Fibroblast of lung (primary cell): ENCODE data around the gene CRTAP. TPM values are rescaled to one million over a fixed set of nuclear protein-coding genes. Genes with fewer than 3 reads are reported as not detected.

Experiments used
- DNase-seq, 2 donors: peaks; one replicate each; pipeline versions ENCODE4 v3.0.0 to v3.0.0-alpha.2; 2010; ENCODE audit warnings: low read depth in 2 of 2
- H2AFZ ChIP-seq: 2 replicates; pipeline ENCODE4 v1.5.1; 2012; ENCODE audit warnings: low read length, control low read depth, inconsistent platforms
- H3K27ac ChIP-seq: 2 replicates; pipeline ENCODE4 v1.5.1; 2011; ENCODE audit warnings: low read length, control low read depth; ENCODE audit not compliant: insufficient read depth
- H3K27me3 ChIP-seq: 2 replicates; pipeline ENCODE4 v1.5.1; 2011; ENCODE audit warnings: mild to moderate bottlenecking, low read length; ENCODE audit not compliant: control insufficient read depth, insufficient read depth
- H3K36me3 ChIP-seq: 2 replicates; pipeline ENCODE4 v1.5.1; 2011; ENCODE audit warnings: low read length; ENCODE audit not compliant: control insufficient read depth, insufficient read depth
- H3K4me1 ChIP-seq: 2 replicates; pipeline ENCODE4 v1.5.1; 2011; ENCODE audit warnings: low read length; ENCODE audit not compliant: control insufficient read depth, insufficient read depth; ENCODE audit errors: extremely low read depth
- H3K4me2 ChIP-seq: 2 replicates; pipeline ENCODE4 v1.5.1; 2011; ENCODE audit warnings: low read length, control low read depth; ENCODE audit not compliant: insufficient read depth; ENCODE audit errors: extremely low read depth
- H3K4me3 ChIP-seq, 4 experiments: fragments of 200-600 bp in 1 of 4; sonication (generic) in 1 of 4; replicated peaks in 1 of 4; 2 replicates each; pipeline ENCODE4 v1.5.1; 2011 to 2016; ENCODE audit warnings: low read length in 4 of 4, low read depth in 3 of 4, mild to moderate bottlenecking in 3 of 4, control low read depth in 2 of 4, inconsistent platforms in 1 of 4, mixed read lengths in 1 of 4; ENCODE audit not compliant: insufficient read depth in 1 of 4; ENCODE audit errors: control extremely low read depth in 1 of 4
- H3K79me2 ChIP-seq: 2 replicates; pipeline ENCODE4 v1.5.1; 2012; ENCODE audit warnings: mild to moderate bottlenecking, low read length, inconsistent platforms; ENCODE audit not compliant: control insufficient read depth, insufficient read depth
- H3K9ac ChIP-seq: 2 replicates; pipeline ENCODE4 v1.5.1; 2011; ENCODE audit warnings: mild to moderate bottlenecking, low read length, control low read depth; ENCODE audit not compliant: insufficient read depth
- H3K9me3 ChIP-seq: 2 replicates; pipeline ENCODE4 v1.5.1; 2012; ENCODE audit warnings: low read depth, low read length; ENCODE audit not compliant: control insufficient read depth, insufficient read depth
- H4K20me1 ChIP-seq: 2 replicates; pipeline ENCODE4 v1.5.1; 2011; ENCODE audit warnings: low read length; ENCODE audit not compliant: control insufficient read depth, insufficient read depth; ENCODE audit errors: extremely low read depth
- CTCF ChIP-seq, 2 donors: IDR thresholded peaks in 1 of 2; conservative IDR thresholded peaks in 1 of 2; 1 replicate in 1 of 2; 2 replicates in 1 of 2; pipeline ENCODE4 v1.5.1; 2011 to 2012; ENCODE audit warnings: low read length in 2 of 2, control low read depth in 1 of 2, inconsistent platforms in 1 of 2, low read depth in 1 of 2, mild to moderate bottlenecking in 1 of 2
- EZH2 ChIP-seq: IDR thresholded peaks from 2 replicates; pipeline ENCODE4 v1.5.1; 2012; ENCODE audit warnings: low read length, control low read depth, mild to moderate bottlenecking; ENCODE audit errors: missing control alignments
- polyA plus RNA-seq, 2 donors: library from polyadenylated mRNA; depleted of rRNA in 1 of 2; stranded (reverse) in 1 of 2; unstranded in 1 of 2; fragments of >200 nt; gene quantifications; 2 replicates each; pipeline ENCODE4 v1.2.1, GENCODE V29; 2011 to 2012; ENCODE audit warnings: missing spikeins in 1 of 2
- total RNA-seq: library from RNA; depleted of rRNA; stranded (reverse); fragments of >200 nt; gene quantifications from 2 replicates; pipeline ENCODE4 v1.2.1, GENCODE V29; 2014

CRTAP gene
- total and polyA plus RNA-seq, 2 donors (not counting 1 experiment from before 2014, with no cell fraction given): 318 to 332 TPM

- TF ChIP-seq CTCF (conservative IDR thresholded peaks at IDR 0.05 in 1 of 2, IDR thresholded peaks at IDR 0.05 in 1 of 2; ENCODE audit: low read depth in 1 of 2, low read length in 2 of 2): no peak
- no peak for TF ChIP-seq EZH2
- H3K4me1 ChIP-seq: no peaks in the 10 kb centered on the region
- no peak overlapping the region for H2AFZ ChIP-seq
- no peaks in the 10 kb centered on the region for H3K27me3 ChIP-seq
- H3K9me3 ChIP-seq: no peaks in the 10 kb centered on the region
- no peak overlapping the region for H3K4me3 ChIP-seq
- H3K9ac ChIP-seq: no peak overlapping the region
- H4K20me1 ChIP-seq: no peaks in the 10 kb centered on the region
- H3K27ac ChIP-seq: no peak overlapping the region
- H3K4me2 ChIP-seq: no peak overlapping the region
- H3K79me2 ChIP-seq: no peaks in the 10 kb centered on the region
- DNase-seq: no peak
- no peaks in the 10 kb centered on the region for H3K36me3 ChIP-seq
Measured at GRCh38 chr3:33173103-33173502, 59.3 kb downstream of the CRTAP start.

GRCh38 chr3:33173672-33174071, 59.9 kb downstream of the CRTAP start:
- no peaks in the 10 kb centered on the region for H3K4me1 ChIP-seq
- no peak overlapping the region for H3K4me2 ChIP-seq
- H3K9me3 ChIP-seq: no peaks in the 10 kb centered on the region
- no peaks in the 10 kb centered on the region for H3K27me3 ChIP-seq
- no peaks in the 10 kb centered on the region for H3K79me2 ChIP-seq
- DNase-seq: no peak
- TF ChIP-seq EZH2: no peak
- no peak for TF ChIP-seq CTCF (conservative IDR thresholded peaks at IDR 0.05 in 1 of 2, IDR thresholded peaks at IDR 0.05 in 1 of 2; ENCODE audit: low read depth in 1 of 2, low read length in 2 of 2)
- H3K4me3 ChIP-seq: no peak overlapping the region
- H4K20me1 ChIP-seq: no peaks in the 10 kb centered on the region
- H3K27ac ChIP-seq: no peak overlapping the region
- no peak overlapping the region for H2AFZ ChIP-seq
- no peaks in the 10 kb centered on the region for H3K36me3 ChIP-seq
- H3K9ac ChIP-seq: no peak overlapping the region

- Histone ChIP-seq H3K27ac (no peak overlapping the region), H3K4me1 (no peaks in the 10 kb centered on the region)
- no peak for DNase-seq
Measured at GRCh38 chr3:33174095-33174494, 60.3 kb downstream of the CRTAP start.

More at GRCh38 chr3:33174095-33174494, 60.3 kb downstream of the CRTAP start:
- H3K4me3 ChIP-seq: no peak overlapping the region
- no peaks in the 10 kb centered on the region for H3K27me3 ChIP-seq
- no peak overlapping the region for H2AFZ ChIP-seq
- H4K20me1 ChIP-seq: no peaks in the 10 kb centered on the region
- TF ChIP-seq CTCF (conservative IDR thresholded peaks at IDR 0.05 in 1 of 2, IDR thresholded peaks at IDR 0.05 in 1 of 2; ENCODE audit: low read depth in 1 of 2, low read length in 2 of 2) (no peak), EZH2 (no peak)
- H3K36me3 ChIP-seq: no peaks in the 10 kb centered on the region
- no peaks in the 10 kb centered on the region for H3K79me2 ChIP-seq
- H3K9me3 ChIP-seq: no peaks in the 10 kb centered on the region
- H3K4me2 ChIP-seq: no peak overlapping the region
- no peak overlapping the region for H3K9ac ChIP-seq
